ENCODE measurements around the gene GYS2. TPM values are rescaled to one million over a fixed set of nuclear protein-coding genes. Genes with fewer than 3 reads are reported as not detected.

GYS2 gene
- total RNA-seq, 1 experiment from 2014 or later = not detected

DNA sequence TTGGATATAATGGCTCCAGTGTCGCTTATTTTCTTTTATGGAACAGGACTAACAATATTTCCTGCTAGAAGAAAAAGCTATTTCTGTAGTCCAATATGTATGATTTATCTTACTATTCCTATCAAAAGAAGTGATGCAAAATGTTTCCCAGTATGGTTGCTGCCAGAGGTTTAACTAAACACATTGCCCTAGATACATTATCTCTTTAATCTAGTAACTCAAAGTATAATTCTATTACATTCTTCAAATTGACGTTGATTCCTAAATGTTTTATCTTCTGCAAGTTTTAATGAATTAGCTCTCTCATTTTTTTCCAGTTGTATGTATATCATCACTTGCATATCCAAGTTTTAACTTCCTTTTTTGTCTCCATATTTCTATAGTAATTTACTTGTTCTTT lies 28.2 kb downstream of the GYS2 start:
- H3K9me3 ChIP-seq (ENCODE audit: low read length) = no peaks in the 10 kb centered on the region
- ATAC-seq (no peak), DNase-seq (no peak)
- BruUV-seq (replicated peaks) = no TSS peak
- ChIA-PET CTCF (no interaction called here), POLR2A (ENCODE audit: unreplicated experiment) (no interaction called here)
- no peak overlapping the region for H3K9ac ChIP-seq (ENCODE audit: low read length)
- H3K4me1 ChIP-seq (ENCODE audit: insufficient read depth, low read length) = no peaks in the 10 kb centered on the region
- no peaks in the 10 kb centered on the region for H3K79me2 ChIP-seq (ENCODE audit: low read length)
- no peak overlapping the region for H3K27ac ChIP-seq (ENCODE audit: low read length)
- peaks cover 31% of the 10 kb centered on the region for H3K27me3 ChIP-seq (ENCODE audit: low read length)
- no peak overlapping the region for H2AFZ ChIP-seq (ENCODE audit: low read length)
- no peaks in the 10 kb centered on the region for H3K36me3 ChIP-seq (ENCODE audit: low read depth, low read length)
- no peaks in the 10 kb centered on the region for H3K9me2 ChIP-seq (replicated peaks; ENCODE audit: low read length)
- intact Hi-C loops (cut with micrococcal nuclease) = no loop called here
- no peaks in the 10 kb centered on the region for H4K20me1 ChIP-seq (ENCODE audit: low read length)
- TF ChIP-seq EZH2phosphoT487 (IDR thresholded peaks at IDR 0.05; ENCODE audit: borderline replicate concordance, low read length) (no peak), EZH2 (IDR thresholded peaks at IDR 0.05; ENCODE audit: low read length, unreplicated experiment) (no peak), CTCF (conservative IDR thresholded peaks at IDR 0.05; ENCODE audit: low read depth, low read length) (no peak)
- H3K4me3 ChIP-seq (ENCODE audit: low read length) = no peak overlapping the region
- H3F3A ChIP-seq (ENCODE audit: low read length, unreplicated experiment) = no peaks in the 10 kb centered on the region
- no peak overlapping the region for H3K4me2 ChIP-seq (ENCODE audit: low read length)

DNA sequence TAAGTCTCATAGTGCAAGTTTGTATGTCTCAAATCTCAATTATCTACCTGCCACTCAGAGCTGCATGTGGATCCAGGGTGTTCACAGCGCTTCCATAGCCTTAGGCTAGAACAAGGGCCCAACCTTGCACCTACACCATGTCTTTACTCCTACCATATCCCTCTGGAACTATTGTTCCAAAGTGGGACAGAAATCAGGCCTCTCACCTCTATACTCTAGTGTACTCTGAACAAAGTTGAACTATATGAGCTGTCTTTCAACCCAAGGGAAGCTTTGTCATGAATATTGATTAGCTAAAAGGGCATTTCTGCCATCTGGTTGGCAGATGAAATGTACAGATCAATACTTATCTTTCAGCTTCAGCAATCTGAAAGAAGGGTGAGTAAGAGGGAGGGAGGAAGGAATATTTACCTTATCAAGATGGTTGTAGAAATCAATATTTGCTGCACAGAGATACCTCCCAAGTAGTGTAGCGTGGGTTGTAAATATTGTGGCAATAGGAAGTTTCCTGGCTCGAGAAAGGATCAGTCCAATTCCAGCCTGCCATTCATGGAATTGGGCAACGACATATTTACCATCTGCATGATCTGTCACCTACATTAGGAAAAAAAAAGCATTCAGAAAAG lies 30.8 kb downstream of the GYS2 start:
- H3K9ac ChIP-seq (ENCODE audit: low read length) = no peak overlapping the region
- no peaks in the 10 kb centered on the region for H3K36me3 ChIP-seq (ENCODE audit: low read depth, low read length)
- CTCF ChIA-PET = no interaction called here
- no peaks in the 10 kb centered on the region for H3F3A ChIP-seq (ENCODE audit: low read length, unreplicated experiment)
- no TSS peak for BruUV-seq (replicated peaks)
- no peaks in the 10 kb centered on the region for H3K9me2 ChIP-seq (replicated peaks; ENCODE audit: low read length)
- no peak overlapping the region for H3K4me2 ChIP-seq (ENCODE audit: low read length)
- H3K4me3 ChIP-seq (ENCODE audit: low read length) = no peak overlapping the region
- no peak for TF ChIP-seq EZH2 (IDR thresholded peaks at IDR 0.05; ENCODE audit: low read length, unreplicated experiment)
- no peak for TF ChIP-seq EZH2phosphoT487 (IDR thresholded peaks at IDR 0.05; ENCODE audit: borderline replicate concordance, low read length)
- no peak for TF ChIP-seq CTCF (conservative IDR thresholded peaks at IDR 0.05; ENCODE audit: low read depth, low read length)
- H3K27me3 ChIP-seq (ENCODE audit: low read length) = 0 out of 2 replicates have a peak, but pooled peaks cover 18% of the 10 kb centered on the region
- ATAC-seq = no peak
- no peak overlapping the region for H2AFZ ChIP-seq (ENCODE audit: low read length)
- H4K20me1 ChIP-seq (ENCODE audit: low read length) = no peaks in the 10 kb centered on the region
- H3K27ac ChIP-seq (ENCODE audit: low read length) = no peak overlapping the region
- no peaks in the 10 kb centered on the region for H3K4me1 ChIP-seq (ENCODE audit: insufficient read depth, low read length)
- intact Hi-C loops (cut with micrococcal nuclease) = no loop called here
- DNase-seq = no peak
- POLR2A ChIA-PET (ENCODE audit: unreplicated experiment) = no interaction called here
- no peaks in the 10 kb centered on the region for H3K79me2 ChIP-seq (ENCODE audit: low read length)
- H3K9me3 ChIP-seq (ENCODE audit: low read length) = no peaks in the 10 kb centered on the region

DNA sequence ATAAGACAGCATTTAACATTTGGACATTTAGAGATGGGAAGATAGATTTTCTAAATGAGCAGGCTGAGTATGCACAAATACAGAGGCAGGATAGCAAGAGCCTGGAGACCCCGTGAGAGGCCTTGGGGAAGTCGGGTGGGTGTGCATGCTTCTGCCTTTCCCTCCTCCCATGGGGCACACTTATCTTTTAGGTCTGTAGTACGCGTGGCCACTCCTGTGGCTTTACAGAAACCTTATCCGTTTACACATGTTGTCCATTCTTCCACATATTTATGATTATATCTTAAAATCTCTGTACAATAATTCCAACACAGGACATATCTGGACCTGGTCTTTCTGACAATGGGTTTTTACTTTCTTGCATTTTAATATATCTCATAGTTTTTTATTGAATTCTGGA lies 33.6 kb downstream of the GYS2 start:
- no peaks in the 10 kb centered on the region for H3F3A ChIP-seq (ENCODE audit: low read length, unreplicated experiment)
- no TSS peak for BruUV-seq (replicated peaks)
- DNase-seq = no peak
- H3K4me3 ChIP-seq (ENCODE audit: low read length) = no peak overlapping the region
- no peaks in the 10 kb centered on the region for H3K4me1 ChIP-seq (ENCODE audit: insufficient read depth, low read length)
- ChIA-PET POLR2A (ENCODE audit: unreplicated experiment) (no interaction called here), CTCF (no interaction called here)
- H2AFZ ChIP-seq (ENCODE audit: low read length) = no peak overlapping the region
- H3K9ac ChIP-seq (ENCODE audit: low read length) = no peak overlapping the region
- no peaks in the 10 kb centered on the region for H3K9me3 ChIP-seq (ENCODE audit: low read length)
- no peak for TF ChIP-seq EZH2phosphoT487 (IDR thresholded peaks at IDR 0.05; ENCODE audit: borderline replicate concordance, low read length)
- TF ChIP-seq EZH2 (IDR thresholded peaks at IDR 0.05; ENCODE audit: low read length, unreplicated experiment) = no peak
- no peak for TF ChIP-seq CTCF (conservative IDR thresholded peaks at IDR 0.05; ENCODE audit: low read depth, low read length)
- H3K79me2 ChIP-seq (ENCODE audit: low read length) = no peaks in the 10 kb centered on the region
- no peaks in the 10 kb centered on the region for H3K9me2 ChIP-seq (replicated peaks; ENCODE audit: low read length)
- H3K4me2 ChIP-seq (ENCODE audit: low read length) = no peak overlapping the region
- 0 out of 2 replicates have a peak, but pooled peaks cover 6% of the 10 kb centered on the region for H3K27me3 ChIP-seq (ENCODE audit: low read length)
- intact Hi-C loops (cut with micrococcal nuclease) = no loop called here
- H3K27ac ChIP-seq (ENCODE audit: low read length) = no peak overlapping the region
- H4K20me1 ChIP-seq (ENCODE audit: low read length) = no peaks in the 10 kb centered on the region
- H3K36me3 ChIP-seq (ENCODE audit: low read depth, low read length) = no peaks in the 10 kb centered on the region
- ATAC-seq = no peak

All from PC-3 (cell line).